NT2/D1 (cell line): Measurements from ENCODE around the gene NR1I3.

Experiments
- SUZ12 ChIP-seq: IDR thresholded peaks from 2 replicates; pipeline ENCODE4 v1.6.1; 2011; ENCODE audit not compliant: insufficient read length, insufficient read depth; ENCODE audit errors: extremely low read depth
- YY1 ChIP-seq: IDR thresholded peaks from 2 replicates; pipeline ENCODE4 v1.6.1; 2011; ENCODE audit not compliant: insufficient read length, insufficient read depth
- ZNF274 ChIP-seq: IDR thresholded peaks from 2 replicates; pipeline ENCODE4 v1.6.1; 2011; ENCODE audit warnings: mild to moderate bottlenecking, low read depth, low read length

DNA sequence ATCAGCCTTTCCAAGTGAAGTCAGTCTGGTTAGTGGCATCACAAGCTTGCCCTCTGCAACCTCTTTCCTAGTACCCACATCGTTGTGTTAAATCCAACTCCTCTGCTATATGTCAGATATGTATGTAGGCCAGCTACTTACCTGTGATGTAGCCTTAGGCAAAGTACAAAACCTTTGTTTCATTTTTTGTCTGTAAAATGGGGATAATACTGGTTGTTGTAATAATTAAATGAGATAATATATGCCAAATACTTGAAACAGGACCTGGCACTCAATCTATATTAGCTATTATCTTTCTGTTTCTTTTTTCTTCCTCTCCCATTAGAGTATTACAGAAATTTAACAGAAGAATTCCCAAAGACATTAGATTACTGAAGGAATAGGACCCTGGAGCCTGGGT lies 21.8 kb upstream of the NR1I3 start:
- TF ChIP-seq ZNF274 (no peak), SUZ12 (no peak), YY1 (no peak)
